Type B pancreatic cell (in vitro differentiated cells): ENCODE data around the gene ATG9B. TPM values are rescaled to one million over a fixed set of nuclear protein-coding genes. Genes with fewer than 3 reads are reported as not detected.
A peak's percentile ranks its signal among the peaks of the same experiment; 100 is the strongest.

Experiments
- DNase-seq: peaks from one replicate; pipeline ENCODE4 v3.0.0; 2021; ENCODE audit warnings: mixed read lengths; ENCODE audit not compliant: unreplicated experiment; ENCODE audit errors: extremely low spot score
- H3K27ac Mint-ChIP-seq: 2 replicates; pipeline ENCODE4 v1.8.0; 2021; ENCODE audit warnings: mild to moderate bottlenecking, mixed read lengths
- H3K27me3 Mint-ChIP-seq: 2 replicates; pipeline ENCODE4 v1.8.0; 2021; ENCODE audit warnings: mixed read lengths
- H3K36me3 Mint-ChIP-seq: 2 replicates; pipeline ENCODE4 v1.8.0; 2021; ENCODE audit warnings: mixed read lengths
- H3K4me1 Mint-ChIP-seq: one replicate; pipeline ENCODE4 v1.8.0; 2021; ENCODE audit warnings: mixed read lengths; ENCODE audit not compliant: unreplicated experiment
- H3K4me3 Mint-ChIP-seq: 2 replicates; pipeline ENCODE4 v1.8.0; 2021; ENCODE audit warnings: mild to moderate bottlenecking, mixed read lengths
- H3K9me3 Mint-ChIP-seq: 2 replicates; pipeline ENCODE4 v1.8.0; 2021; ENCODE audit warnings: mixed read lengths
- total RNA-seq: library from RNA; stranded (reverse); gene quantifications from 2 replicates; pipeline ENCODE4 v1.2.1, GENCODE V29; 2021; ENCODE audit warnings: low replicate concordance
- TF ChIP-seq, protein P1 (sequence below): fragments of 200-600 bp; sonication (generic); conservative IDR thresholded peaks from 2 replicates; pipeline ENCODE4 v1.5.0; 2021; ENCODE audit warnings: antibody characterized with exemption, mild to moderate bottlenecking

ATG9B gene
- total RNA-seq, 1 donor from 2014 or later: 33.8 TPM

DNA sequence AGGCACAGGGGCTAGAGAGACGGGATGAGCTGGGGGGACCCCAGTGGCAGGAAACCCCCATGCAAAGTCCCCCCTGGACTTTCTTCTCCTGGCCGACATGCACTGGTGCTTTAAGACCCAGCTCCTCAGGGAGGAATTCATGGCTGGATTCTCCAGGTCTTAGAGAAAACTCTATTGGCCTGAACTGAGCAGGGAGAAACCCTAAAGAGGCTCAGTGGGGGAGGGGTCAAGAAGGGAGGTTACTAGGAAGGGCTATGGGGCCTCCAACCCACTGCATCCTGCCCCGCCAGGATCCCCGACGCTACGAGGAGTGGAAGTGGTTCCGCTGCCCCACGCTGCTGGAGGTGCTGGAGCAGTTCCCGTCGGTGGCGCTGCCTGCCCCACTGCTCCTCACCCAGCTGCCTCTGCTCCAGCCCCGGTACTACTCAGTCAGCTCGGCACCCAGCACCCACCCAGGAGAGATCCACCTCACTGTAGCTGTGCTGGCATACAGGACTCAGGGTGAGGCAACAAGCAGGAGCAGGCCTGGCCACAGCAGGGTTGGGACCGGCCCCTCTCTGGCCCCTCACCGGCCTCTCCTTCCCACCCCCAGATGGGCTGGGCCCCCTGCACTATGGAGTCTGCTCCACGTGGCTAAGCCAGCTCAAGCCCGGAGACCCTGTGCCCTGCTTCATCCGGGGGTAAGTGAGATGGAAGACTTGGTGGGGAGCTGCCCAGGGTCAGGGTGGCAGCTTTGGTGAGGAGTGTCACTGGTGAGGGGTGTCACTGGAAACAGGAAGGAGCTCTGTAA is 13.8 kb downstream of the ATG9B start:
- H3K4me3 Mint-ChIP-seq: peak overlapping the region; percentile 49
- peaks cover 40% of the 10 kb centered on the region for H3K27me3 Mint-ChIP-seq
- TF ChIP-seq, protein P1, sequence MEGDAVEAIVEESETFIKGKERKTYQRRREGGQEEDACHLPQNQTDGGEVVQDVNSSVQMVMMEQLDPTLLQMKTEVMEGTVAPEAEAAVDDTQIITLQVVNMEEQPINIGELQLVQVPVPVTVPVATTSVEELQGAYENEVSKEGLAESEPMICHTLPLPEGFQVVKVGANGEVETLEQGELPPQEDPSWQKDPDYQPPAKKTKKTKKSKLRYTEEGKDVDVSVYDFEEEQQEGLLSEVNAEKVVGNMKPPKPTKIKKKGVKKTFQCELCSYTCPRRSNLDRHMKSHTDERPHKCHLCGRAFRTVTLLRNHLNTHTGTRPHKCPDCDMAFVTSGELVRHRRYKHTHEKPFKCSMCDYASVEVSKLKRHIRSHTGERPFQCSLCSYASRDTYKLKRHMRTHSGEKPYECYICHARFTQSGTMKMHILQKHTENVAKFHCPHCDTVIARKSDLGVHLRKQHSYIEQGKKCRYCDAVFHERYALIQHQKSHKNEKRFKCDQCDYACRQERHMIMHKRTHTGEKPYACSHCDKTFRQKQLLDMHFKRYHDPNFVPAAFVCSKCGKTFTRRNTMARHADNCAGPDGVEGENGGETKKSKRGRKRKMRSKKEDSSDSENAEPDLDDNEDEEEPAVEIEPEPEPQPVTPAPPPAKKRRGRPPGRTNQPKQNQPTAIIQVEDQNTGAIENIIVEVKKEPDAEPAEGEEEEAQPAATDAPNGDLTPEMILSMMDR: no peak
- H3K27ac Mint-ChIP-seq: no peak overlapping the region
- DNase-seq: no peak
- H3K4me1 Mint-ChIP-seq: peaks cover 36% of the 10 kb centered on the region
- no peaks in the 10 kb centered on the region for H3K9me3 Mint-ChIP-seq
- H3K36me3 Mint-ChIP-seq: no peaks in the 10 kb centered on the region

DNA sequence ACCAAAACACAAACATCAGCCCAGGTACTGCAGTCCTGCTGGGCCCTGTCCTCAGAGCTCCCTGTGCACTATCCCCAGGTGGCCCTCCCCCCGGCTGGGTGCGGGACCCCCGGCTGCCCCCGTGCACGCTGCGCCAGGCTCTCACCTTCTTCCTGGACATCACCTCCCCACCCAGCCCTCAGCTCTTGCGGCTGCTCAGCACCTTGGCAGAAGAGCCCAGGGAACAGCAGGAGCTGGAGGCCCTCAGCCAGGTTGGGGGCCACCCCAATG is 14.3 kb downstream of the ATG9B start:
- H3K36me3 Mint-ChIP-seq: no peaks in the 10 kb centered on the region
- H3K4me3 Mint-ChIP-seq: no peak overlapping the region
- no peaks in the 10 kb centered on the region for H3K9me3 Mint-ChIP-seq
- peaks cover 36% of the 10 kb centered on the region for H3K4me1 Mint-ChIP-seq
- no peak for DNase-seq
- TF ChIP-seq, protein P1: no peak
- no peak overlapping the region for H3K27ac Mint-ChIP-seq
- peaks cover 38% of the 10 kb centered on the region for H3K27me3 Mint-ChIP-seq

DNA sequence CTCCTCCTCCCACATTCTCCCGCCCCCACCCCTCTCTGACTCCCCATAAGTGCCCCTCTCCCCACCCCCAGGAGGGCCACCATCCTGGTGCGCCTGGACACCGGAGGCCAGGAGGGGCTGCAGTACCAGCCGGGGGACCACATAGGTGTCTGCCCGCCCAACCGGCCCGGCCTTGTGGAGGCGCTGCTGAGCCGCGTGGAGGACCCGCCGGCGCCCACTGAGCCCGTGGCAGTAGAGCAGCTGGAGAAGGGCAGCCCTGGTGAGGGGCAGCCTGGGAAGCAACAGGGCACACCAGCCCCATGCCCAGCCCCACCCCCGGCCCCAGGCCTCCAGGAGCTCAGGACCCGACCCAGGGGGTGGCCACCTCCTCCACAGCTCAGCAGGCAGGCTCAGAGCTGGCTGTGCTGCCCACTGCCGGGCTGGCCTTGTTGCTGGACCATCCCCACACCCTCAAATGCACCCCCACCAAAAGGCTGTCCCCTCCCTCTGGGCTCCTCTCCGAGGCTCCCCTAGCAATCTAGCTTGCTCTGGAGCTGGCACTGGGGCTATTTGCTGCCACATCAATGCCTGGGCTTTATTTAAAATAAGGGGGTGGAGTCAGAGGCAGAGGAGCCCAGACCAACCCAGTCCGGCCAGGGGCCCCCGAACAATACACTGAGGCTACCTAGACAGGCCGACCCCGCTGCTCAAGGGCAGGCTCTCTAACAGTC is 14.8 kb downstream of the ATG9B start:
- Mint-ChIP-seq H3K4me1 (peaks cover 36% of the 10 kb centered on the region), H3K36me3 (no peaks in the 10 kb centered on the region), H3K27me3 (peaks cover 37% of the 10 kb centered on the region), H3K9me3 (no peaks in the 10 kb centered on the region), H3K4me3 (no peak overlapping the region), H3K27ac (no peak overlapping the region)
- no peak for DNase-seq
- TF ChIP-seq, protein P1: no peak

DNA sequence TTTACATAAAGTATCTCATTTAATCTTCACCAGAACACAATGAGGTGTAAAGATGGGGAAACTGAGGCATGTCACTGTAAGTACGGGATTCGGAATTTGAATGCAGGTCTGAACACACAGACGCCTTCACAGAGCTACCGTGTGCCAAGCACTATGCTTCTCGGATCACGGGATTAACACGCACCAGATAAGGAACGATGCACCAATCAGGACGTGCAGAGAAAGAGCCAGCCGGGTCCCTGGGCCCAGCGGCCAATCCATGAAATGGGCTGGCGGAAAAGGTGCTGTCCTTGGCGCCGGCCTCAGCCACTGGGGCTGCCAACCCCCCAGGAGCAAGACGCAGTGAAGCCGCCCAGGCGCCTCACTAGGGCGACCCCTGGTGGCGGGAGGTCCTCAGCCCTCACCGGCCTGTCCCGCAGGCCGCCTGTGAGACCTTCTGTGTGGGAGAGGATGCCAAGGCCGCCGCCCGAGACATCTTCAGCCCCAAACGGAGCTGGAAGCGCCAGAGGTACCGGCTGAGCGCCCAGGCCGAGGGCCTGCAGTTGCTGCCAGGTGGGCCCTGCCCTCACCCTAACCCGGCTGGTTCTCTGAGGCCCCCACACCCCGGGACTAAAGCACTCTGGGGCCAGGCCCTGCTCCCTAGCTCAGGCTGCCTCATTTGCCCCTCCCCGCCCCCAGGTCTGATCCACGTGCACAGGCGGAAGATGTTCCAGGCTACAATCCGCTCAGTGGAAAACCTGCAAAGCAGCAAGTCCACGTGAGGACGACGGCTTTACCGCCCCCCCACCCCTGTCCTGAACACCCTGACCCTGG is 15.6 kb downstream of the ATG9B start:
- DNase-seq: no peak
- H3K4me1 Mint-ChIP-seq: peaks cover 32% of the 10 kb centered on the region
- no peaks in the 10 kb centered on the region for H3K9me3 Mint-ChIP-seq
- H3K36me3 Mint-ChIP-seq: no peaks in the 10 kb centered on the region
- peaks cover 33% of the 10 kb centered on the region for H3K27me3 Mint-ChIP-seq
- H3K27ac Mint-ChIP-seq: no peak overlapping the region
- peak overlapping the region; percentile 31 for H3K4me3 Mint-ChIP-seq
- TF ChIP-seq, protein P1: peak; percentile 79

DNA sequence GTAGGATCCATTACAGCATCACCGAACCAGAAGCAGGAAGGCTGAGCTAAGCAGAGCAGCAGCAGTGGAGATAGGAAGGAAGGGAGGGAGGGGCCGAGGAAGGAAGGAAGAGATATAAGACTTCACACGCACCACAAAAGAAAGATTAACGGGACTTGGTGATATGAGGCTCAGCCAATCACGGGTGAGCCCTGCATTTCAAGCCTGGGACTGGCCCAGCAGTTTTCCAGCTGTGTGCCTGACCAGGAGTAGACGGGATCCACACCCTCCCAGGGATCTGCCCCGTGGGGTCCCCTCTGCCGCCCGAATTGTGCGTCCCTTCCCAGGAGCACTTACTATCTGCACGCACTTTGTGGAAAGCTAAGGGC is 16.2 kb downstream of the ATG9B start:
- Mint-ChIP-seq H3K27me3 (peaks cover 36% of the 10 kb centered on the region), H3K36me3 (no peaks in the 10 kb centered on the region), H3K9me3 (no peaks in the 10 kb centered on the region), H3K4me3 (no peak overlapping the region), H3K4me1 (peaks cover 32% of the 10 kb centered on the region), H3K27ac (no peak overlapping the region)
- TF ChIP-seq, protein P1: no peak
- no peak for DNase-seq
